GM12872 (cell line): ENCODE data around the gene TEKT5.

Source experiments
- TF ChIP-seq, protein P1 (sequence below): IDR thresholded peaks from 3 replicates; pipeline ENCODE4 v1.5.1; 2011; ENCODE audit warnings: low read depth, mild to moderate bottlenecking, low read length, moderate library complexity; ENCODE audit not compliant: insufficient read depth

The TEKT5 gene

DNA sequence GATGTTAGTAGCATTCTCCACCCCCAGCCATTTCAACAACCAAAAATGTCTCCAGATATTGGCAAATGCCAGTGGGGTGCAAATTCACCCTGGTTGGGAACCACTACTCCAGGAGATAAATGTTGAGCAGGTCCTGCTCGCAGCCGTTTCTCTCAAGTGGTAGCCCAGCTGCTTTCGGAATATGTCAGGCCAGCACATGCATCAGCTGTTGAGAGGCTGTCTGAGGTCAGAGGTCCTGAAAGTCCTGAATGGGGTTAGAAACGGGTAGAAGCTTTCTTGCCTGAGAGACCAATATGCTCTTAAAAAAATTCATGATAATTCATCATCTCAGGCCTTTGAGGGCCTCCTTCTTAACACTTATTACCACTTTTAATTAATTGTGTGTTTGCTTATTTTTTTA is 31.0 kb downstream of the TEKT5 start:
- TF ChIP-seq, protein P1, sequence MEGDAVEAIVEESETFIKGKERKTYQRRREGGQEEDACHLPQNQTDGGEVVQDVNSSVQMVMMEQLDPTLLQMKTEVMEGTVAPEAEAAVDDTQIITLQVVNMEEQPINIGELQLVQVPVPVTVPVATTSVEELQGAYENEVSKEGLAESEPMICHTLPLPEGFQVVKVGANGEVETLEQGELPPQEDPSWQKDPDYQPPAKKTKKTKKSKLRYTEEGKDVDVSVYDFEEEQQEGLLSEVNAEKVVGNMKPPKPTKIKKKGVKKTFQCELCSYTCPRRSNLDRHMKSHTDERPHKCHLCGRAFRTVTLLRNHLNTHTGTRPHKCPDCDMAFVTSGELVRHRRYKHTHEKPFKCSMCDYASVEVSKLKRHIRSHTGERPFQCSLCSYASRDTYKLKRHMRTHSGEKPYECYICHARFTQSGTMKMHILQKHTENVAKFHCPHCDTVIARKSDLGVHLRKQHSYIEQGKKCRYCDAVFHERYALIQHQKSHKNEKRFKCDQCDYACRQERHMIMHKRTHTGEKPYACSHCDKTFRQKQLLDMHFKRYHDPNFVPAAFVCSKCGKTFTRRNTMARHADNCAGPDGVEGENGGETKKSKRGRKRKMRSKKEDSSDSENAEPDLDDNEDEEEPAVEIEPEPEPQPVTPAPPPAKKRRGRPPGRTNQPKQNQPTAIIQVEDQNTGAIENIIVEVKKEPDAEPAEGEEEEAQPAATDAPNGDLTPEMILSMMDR, result no peak

DNA sequence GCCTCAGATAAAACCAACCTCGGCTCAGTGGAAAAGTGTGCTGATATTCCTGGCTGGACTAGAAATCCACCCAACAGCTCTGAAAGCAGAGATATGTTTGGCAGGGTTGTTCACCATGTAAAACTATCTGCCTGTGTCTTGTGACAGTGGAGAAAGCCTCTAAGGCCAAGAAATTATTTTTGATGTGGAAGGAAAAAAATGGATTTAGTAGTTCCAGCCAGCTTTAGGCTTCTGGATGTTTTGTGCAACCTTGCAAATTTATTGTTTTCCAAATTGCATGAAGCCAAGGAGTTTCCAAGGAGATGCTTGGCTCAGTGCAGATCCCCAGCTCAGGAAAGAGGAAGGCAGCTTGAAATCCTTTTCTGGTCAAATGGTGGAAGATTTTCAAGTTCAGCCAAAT is 31.6 kb downstream of the TEKT5 start:
- TF ChIP-seq, protein P1, result no peak

DNA sequence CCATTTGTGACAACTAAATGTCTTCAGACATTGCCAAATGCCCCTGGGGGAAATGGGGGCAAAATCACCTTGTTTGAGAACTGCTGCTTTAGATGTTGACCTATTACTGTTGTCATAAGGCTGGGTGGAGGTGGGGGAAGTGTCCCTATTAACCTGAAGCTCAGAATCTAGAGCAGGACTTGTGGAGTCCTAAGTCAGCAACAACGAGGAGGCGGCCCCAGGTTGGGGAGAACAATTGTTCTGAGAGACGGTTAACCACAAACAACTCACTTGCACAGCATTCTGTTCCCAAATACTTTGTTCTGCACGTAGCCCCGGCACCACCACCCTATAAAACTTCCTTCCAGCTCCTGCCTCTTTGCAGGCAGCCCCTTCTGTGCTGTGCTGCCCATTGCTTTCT is 32.5 kb downstream of the TEKT5 start:
- TF ChIP-seq, protein P1, result no peak

DNA sequence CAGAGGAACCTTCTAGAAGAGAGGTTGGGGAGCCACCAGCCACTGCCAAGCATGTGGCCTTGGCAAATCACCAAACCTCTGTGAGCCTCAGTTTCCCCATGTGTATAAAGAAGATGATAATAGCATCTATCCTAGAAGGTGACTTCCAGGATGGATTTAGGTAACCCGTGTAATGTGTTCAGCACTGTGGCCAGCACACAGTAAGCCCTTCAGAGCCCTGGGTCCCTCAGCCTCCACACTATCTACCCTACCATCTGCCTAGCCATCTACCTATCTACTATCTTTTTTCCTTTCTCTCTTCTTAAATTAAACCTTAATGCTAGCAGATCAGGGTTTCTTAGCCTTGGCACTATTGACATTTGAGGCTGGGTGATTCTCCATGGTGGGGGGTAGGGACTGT is 33.0 kb downstream of the TEKT5 start:
- TF ChIP-seq, protein P1, result no peak

DNA sequence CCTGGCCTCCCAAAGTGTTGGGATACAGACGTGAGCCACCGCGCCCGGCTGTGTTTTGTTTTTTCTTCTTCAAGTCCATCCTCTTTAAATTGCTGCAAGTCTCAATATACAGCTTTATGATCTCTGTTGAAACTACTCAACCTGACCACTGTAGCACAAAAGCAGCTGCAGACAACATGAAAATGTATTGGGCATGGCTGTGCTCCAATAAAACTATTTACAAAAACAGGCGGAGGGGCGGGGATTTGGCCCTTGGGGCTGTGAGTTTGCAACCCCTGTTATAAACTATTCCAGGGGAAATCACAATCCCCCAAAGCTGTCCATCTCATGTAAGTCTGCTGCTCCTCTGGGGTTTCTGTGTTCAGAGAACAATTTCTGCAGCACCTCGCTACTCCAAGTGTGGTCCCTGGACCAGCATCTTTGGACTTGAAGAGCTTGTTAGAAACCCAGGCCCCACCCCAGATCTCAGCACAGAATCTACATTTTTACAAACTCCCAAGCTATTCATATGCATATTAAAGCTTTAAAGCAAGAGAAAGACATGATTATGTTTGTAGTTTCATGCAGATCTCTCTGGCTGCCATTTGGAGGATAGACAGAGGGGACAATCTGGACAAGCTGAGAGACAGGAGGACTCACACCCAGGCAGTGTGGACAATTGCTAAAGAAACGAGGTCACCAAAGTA is 33.6 kb downstream of the TEKT5 start:
- TF ChIP-seq, protein P1, result no peak

DNA sequence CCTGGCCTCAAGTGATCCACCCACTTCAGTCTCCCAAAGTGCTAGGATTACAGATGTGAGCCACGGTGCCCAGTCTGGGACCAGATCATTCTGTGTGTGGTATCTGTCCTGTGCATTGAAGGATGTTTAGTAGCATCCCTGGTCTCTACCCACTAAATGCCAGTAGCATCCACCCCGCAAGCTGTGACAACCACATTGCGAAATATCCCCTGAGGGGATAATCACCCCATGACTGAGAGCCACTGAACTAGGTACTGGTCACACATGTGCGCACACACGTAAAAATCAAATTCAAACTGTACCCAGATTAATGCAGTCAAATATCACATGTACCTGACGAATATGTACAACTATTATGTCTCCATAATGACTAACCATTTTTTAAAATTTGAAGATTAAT is 35.8 kb downstream of the TEKT5 start:
- TF ChIP-seq, protein P1, result no peak

DNA sequence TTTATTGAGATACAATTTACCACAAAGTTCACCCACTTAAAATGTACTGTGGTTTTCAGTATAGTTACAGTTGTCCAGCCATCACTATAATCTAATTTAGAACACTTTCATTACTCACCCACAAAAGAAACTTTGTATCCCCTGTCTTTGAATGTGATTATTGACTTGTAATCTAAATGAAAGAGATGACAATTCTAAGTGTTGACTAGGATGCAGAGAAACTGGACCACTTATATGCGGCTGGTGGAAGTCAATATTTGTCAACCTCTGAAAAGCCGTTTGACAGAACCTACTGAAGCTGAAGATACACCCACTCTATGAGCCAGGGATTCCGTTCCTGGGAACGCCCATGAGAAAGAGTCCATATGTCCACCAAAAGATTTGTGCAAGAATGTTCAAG is 36.8 kb downstream of the TEKT5 start:
- TF ChIP-seq, protein P1, result no peak

DNA sequence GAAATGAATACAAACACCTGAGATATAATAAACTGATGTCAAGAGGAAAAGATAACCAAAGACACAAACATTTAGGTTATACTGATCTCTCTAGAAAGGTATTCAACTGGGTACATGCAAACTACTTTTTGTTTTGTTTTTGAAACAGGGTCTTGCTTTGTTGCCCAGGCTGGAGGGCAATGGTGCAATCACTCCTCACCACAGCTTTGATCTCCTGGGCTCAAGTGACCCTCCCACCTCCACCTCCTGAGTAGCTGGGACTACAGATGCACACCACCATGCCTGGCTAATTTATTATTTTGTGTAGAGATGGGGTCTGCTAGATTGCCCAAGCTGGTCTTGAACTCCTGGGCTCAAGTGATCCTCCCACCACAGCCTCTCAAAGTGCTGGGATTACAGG is 38.1 kb downstream of the TEKT5 start:
- TF ChIP-seq, protein P1, result no peak
